ENCODE results near the gene PALLD. TPM values are rescaled to one million over a fixed set of nuclear protein-coding genes. Genes with fewer than 3 reads are reported as not detected.

PALLD gene
- total RNA-seq, 1 experiment from 2014 or later: 166 TPM

DNA sequence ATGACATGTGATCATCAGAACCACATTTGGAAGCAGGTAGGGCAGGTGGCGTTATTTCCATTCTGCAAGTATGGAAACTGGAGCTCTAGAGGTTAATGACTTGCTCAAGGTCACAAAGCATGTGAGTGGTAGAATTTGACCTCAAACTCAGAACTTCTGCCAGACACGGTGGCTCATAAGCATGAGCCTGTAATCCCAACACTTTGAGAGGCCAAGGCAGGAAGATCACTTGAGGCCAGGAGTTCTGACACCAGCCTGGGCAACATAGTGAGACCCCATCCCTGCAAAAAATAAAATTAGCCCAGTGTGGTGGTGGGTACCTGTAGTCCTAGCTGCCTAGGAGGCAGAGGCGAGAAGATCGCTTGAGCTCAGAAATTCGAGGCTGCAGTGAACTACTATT is 139.2 kb downstream of the PALLD start (continued):
- no peak for TF ChIP-seq FOSL1 (IDR thresholded peaks at IDR 0.05; ENCODE audit: low read depth)
- no peak for TF ChIP-seq YY1 (IDR thresholded peaks at IDR 0.05; ENCODE audit: extremely low read depth, insufficient replicate concordance, low read depth, low read length)
- no peak for TF ChIP-seq ATF3 (IDR thresholded peaks at IDR 0.05)

DNA sequence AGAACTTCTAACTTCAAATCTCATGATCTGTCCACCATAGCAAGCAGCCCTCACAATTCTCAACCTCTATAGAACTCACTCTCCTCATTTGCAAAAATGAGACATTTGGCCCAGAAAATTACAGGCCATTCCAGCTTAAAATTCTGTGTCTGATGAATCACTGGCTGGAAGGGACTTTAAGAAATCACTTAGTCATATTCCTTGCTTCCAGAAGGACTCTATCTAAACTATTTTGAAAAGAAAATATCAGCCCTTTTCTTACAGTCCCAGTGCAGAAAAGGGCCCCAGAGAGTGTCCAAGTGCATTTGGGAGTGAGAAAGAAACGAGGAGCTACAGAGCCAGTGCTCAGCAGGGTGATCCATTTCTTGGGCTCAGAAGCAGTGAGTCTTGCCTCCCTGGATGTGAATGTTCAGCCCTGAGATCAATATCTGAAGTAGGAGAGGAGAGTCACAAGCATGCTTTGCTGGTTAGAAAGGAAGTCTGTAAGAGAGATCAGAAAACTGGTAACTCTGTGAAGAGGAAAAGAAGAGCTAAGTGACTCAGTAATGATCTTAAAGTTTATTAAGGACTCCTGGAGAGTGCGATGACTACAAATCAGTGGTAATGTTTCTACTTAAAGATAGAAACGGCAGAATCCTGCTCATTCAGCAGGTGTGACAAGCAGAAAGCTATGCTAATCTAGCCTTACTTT is 139.8 kb downstream of the PALLD start:
- Histone ChIP-seq H3K9me2 (ENCODE audit: insufficient read depth) (no peaks in the 10 kb centered on the region), H3K9me3 (ENCODE audit: control insufficient read depth in 1 of 2, insufficient read depth in 1 of 2, low read depth in 1 of 2, low read length in 2 of 2) (no peaks in the 10 kb centered on the region), H3K9ac (ENCODE audit: low read length) (peak overlapping the region; percentile 55), H3K4me2 (ENCODE audit: low read length) (peak overlapping the region; percentile 96), H4K20me1 (ENCODE audit: insufficient read depth) (no peaks in the 10 kb centered on the region), H3K4me1 (ENCODE audit: control insufficient read depth in 1 of 2, insufficient read depth in 2 of 2, low read length in 2 of 2) (peaks cover 84 to 98% of the 10 kb centered on the region in 2 experiments), H3K27ac (ENCODE audit: low read depth, low read length) (peak overlapping the region; percentile 94), H2AFZ (ENCODE audit: low read depth, low read length, poor library complexity, severe bottlenecking) (peak overlapping the region; percentile 14), H3K4me3 (replicated peaks in 1 of 2; ENCODE audit: low read depth in 1 of 2, low read length in 2 of 2) (peak overlapping the region in 1 of 2 experiments; percentile 3; a peak in 1 of 4 replicates), H3K27me3 (ENCODE audit: insufficient read depth, low read length) (no peaks in the 10 kb centered on the region), H3K79me2 (ENCODE audit: insufficient read depth, low read length) (peaks cover 77% of the 10 kb centered on the region), H3K36me3 (ENCODE audit: control insufficient read depth in 1 of 2, insufficient read depth in 2 of 2, low read length in 2 of 2) (no peaks in the 10 kb centered on the region)
- ChIA-PET CTCF (no interaction called here), RAD21 (ENCODE audit: low non-redundant PET in 1 of 2, low total read pairs in 2 of 2, uncharacterized antibody in 2 of 2, unreplicated experiment in 2 of 2) (interaction anchor here in 1 of 2 experiments (0.7 kb wide), 1 partner anchor 15 kb away, joined by 3 read pairs; no protein-coding TSS in a partner anchor), POLR2A (interaction anchor here (0.6 to 1.1 kb wide), 2 partner anchors 51 to 76 kb away, joined by 3 read pairs; no protein-coding TSS in a partner anchor)
- no peak for TF ChIP-seq JUND (IDR thresholded peaks at IDR 0.05)
- peak; percentile 16; the same call in 1 of the 2 replicates for TF ChIP-seq POLR2AphosphoS5 (IDR thresholded peaks at IDR 0.05; ENCODE audit: low read depth, low read length)
- DNase-seq (ENCODE audit: low read depth, low spot score): no peak
- intact Hi-C loops (cut with micrococcal nuclease): no loop called here
- BruUV-seq (replicated peaks): no TSS peak
- peak; percentile 29 for ATAC-seq
